UCSD-AML1 (cell line): ENCODE results near the gene E2F7.

Source experiments
- DNase-seq: peaks from one replicate; lab custom pipeline; 2025; ENCODE audit not compliant: unreplicated experiment; lab: John Stamatoyannopoulos, UW

E2F7 gene

DNA sequence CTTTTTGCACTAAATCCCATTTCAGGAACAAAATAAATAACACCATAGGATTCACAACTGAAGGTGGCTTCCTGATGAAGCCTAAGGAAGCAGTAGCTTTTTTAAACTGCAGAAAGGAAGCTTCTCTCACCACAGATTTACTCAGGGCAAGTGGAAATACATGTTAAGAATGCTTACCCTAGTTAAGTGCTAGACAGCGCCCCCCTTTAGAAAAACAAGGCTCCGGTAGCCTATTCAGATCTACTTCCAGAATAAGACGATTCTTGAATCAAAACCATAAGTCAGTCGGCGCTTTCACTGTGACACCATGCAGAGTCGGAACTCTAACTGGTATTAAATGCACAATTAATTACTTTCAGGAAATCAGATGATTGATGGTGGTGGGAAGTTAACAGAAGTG, 41.9 kb downstream of the E2F7 start:
- DNase-seq = no peak

DNA sequence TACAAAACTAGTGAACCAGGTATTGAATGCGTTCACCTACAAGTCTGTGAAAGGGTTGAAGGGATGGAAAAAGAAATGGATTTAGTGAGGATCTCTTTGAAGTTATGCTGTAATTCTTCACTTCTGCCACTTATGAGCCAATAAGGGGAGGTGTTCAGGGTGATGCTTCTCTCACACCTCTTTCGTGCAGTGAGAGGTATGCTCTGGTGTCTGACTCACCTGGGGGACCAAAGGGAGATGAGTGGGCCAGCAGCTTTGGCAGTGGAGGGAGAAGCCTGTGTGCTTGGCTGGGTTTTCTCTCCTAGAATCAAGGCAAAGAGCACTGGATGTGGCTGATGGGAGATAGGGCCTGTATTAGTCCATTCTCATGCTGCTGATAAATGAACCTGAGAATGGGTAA, 45.4 kb downstream of the E2F7 start:
- no peak for DNase-seq

DNA sequence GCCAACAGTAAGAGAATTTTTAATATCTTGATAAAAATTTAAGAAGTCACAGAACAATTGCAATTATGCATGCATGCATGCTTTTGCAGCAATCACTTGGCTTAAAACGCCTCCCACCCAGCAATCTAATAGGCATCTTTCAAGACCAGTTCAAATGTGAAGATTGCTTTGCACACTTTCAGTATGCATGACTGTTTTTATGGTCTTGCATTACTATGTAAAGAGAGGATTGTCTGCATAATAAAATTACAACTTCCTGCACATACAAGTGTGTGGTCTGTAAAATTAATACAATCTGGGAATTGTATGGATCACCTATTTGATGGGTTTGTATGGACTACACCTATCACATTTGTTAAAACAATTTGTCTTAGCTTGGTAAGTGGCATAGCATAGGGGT, 48.8 kb downstream of the E2F7 start:
- DNase-seq = no peak

DNA sequence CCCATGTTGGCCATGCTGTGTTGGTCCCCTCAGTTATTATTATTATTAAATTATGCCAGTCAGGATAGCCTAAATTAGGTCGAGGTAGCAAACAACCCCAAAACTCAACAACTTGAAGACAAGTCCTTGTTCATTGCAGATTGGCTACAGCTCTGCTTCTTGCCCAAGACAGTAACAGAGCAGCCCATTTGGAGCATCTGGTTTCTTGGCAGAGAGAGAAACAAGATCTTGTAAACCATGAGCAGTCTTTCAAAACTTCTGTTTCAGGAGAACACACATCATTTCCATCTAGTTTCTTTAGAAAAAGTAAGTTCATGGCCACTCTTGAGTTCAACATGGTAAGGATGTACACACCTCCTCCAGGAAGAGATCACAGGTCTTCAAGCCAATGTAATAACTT, 52.3 kb downstream of the E2F7 start:
- DNase-seq = no peak

DNA sequence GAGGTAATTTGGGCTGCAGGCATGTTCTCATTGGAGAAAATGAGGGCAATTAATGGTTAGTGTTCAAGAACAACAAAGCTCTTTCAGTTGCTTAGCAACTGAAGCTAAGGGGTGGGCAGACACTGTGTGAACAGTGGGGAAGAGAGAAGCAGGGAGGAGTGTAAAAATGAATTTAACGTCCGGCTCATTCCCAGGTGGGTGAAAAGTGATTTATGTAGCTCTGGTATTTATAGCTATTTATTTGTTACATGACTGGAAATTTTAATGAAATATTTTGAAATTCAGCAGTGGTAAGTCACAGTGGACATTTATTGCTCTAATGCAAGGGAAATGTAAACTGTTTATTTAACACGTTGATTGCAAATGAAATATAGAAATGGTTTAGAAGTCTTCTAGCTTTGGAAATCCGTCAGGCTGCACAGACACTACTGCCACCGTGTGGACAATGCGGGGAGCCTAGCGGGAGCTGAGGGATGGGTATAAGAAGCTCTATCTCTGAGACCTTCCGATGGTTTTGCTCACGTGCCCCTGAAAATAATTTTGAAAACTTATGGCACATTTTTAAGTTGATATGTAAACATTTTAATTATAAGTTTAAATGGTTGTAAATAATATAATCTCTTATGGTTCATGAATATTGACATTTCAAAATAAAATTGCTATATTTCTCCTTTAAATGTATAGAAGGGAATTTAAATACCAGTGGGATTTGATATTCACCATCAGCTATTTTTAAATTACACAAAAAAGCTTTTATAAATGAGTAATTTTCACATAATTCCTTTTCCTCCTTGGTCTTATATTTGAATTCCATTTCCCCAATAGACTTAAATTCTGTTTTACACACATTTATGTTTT, 54.4 kb downstream of the E2F7 start:
- DNase-seq = peak; percentile 58

DNA sequence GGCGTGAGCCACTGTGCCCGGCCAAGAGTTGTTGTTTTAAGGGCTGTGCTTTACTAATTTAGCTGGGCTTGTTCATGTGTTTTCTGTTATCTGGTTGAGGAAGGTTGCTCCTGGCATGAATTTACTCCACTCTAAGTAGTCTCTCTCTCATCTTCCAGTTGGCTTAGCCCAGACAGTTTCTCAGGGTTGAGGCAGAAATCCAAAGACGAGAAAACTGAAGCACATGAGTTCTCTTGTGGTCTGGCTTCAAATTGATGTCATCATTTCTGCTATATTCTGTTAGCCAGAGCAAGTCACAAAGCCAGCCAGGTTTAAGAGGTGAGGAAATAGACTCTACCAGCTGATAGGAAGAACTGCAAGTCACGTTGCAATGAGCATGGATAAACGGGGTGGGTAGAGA, 57.9 kb downstream of the E2F7 start:
- no peak for DNase-seq

DNA sequence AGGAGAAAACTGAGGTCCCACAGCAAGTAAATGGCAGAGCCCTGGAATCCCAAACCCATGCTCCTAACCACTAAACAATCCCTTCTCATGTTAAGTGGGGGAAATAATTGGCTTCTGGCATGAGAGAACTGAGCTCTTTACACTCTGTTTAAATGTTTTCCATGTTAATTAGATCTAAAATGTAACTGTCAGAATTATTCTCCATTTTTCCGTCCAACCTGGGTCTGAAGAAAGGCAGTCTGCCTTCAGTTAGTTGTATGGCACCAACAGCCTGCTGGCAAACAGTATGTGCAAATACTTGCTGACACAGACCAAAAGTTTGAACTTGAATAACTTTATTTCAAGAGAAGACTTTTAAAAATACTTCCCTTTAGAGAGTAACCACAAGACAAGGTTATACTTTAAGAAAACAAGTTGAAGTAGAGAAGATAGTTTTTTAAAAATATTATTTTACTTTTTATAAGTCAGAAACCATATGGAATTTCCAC, 59.7 kb downstream of the E2F7 start:
- no peak for DNase-seq

DNA sequence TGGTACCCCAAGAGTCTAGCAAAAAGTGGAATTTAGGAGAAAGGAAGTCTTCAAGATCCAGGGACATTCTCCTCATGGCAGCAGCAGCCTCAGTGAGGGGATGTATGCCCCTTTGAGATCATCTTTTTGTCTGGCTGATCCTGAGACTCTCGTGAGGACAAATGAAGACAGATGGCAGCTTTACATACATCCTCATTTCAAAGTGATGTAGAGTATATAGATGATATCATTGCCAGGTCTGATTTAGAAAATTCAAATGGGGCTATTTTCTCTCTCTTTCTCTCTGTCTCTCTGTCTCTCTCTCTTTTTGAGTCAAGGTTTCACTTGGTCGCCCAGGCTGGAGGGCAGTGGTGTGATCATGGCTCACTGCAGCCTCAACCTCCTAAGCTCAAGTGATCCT, 61.5 kb downstream of the E2F7 start:
- DNase-seq = no peak

DNA sequence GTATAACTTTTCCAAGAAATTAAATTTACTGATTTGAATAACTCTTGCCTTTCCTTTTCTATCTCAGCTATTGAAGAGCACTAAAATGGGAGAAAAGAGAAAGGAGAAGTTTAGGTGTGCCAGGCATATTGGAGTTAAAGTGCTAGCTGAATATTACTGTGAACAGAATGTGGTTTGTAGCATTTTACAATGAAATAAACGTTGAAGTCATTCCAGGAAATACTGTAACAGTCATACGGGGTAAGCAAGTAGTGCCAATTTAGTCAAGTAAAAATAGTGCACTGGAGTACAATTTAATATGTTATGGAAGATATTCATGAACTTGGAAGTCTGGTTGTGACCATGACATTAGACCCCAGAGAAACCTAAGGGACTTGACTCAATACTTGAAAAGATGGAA, 62.1 kb downstream of the E2F7 start:
- no peak for DNase-seq

DNA sequence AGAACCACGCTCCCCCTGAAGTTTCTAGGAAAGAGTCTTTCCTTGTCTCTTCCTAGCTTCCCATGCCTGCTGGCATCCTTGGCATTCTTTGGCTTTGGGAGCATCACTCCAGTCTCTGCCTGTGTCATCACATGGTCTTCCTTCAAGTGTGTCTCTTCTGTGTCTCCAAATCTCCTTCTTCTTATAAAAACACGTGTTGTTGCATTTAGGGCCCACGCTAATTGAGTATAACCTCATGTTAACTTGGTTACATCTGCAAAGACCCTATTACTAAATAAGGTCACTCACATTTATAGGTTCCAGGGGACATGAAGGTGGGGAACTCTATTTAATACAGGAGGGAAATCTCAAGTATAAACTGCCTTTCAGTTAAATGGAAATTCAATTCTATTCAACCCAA, 63.0 kb downstream of the E2F7 start:
- no peak for DNase-seq

DNA sequence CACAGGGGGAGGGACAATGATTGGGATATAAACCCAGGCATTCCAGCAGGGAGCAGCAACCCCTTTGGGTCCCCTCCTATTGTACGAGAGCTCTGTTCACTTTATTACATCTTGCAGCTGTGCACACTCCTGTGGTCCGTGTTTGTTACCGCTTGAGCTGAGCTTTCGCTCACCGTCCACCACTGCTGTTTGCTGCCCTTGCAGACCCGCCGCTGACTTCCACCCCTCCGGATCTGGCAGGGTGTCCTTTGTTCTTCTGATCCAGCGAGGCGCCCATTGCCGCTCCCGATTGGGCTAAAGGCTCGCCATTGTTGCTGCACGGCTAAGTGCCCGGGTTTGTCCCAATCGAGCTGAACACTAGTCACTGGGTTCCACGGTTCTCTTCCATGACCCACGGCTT, 64.1 kb downstream of the E2F7 start:
- DNase-seq = no peak

DNA sequence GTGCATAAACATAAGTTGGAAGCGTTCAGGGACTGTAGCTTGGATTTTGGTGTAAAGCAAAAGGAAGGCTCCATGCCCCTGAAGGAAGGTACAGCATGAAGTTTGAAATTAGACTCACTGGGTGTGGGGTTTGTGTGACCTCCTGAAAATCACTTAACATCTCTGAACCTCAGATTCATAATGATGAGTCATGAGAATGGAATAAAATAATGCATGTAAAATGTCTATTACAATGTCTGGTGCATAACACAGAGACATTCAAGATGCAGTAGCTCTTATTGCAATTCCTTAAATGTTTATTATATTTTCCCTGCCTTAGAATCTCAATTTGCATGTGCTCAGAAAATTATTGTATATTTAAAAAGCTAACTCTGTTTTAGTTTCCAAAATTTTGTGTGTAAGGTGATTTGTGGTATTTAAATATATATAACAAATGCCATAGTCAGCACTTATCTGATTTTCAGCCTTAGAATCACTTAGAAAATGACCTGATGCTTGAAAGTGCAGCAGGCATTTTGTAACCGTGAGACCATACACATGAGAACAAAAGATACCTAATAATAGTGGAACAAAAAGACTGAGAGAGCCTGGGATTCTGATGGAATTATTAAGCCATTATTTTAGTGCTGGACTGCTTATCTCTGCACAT, 66.3 kb downstream of the E2F7 start:
- DNase-seq = no peak

DNA sequence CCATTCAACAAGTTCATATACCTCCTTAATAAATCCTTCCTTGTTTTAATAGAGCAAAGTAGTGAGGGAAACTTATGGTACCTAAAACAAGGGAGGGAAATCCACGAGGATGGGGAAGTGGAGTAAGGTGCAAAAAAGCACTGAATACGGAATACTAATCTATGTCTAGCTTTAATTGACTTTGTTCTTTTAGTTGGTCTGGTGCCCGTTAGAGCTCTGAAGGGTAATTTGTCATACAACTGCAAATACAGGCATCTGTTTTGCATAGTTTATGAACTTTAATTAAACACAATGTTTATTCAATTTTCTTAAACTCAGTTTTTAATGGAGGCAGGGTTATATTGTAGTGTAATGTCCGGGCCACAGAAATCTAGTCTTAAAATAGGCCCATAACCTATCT, 67.0 kb downstream of the E2F7 start:
- no peak for DNase-seq

DNA sequence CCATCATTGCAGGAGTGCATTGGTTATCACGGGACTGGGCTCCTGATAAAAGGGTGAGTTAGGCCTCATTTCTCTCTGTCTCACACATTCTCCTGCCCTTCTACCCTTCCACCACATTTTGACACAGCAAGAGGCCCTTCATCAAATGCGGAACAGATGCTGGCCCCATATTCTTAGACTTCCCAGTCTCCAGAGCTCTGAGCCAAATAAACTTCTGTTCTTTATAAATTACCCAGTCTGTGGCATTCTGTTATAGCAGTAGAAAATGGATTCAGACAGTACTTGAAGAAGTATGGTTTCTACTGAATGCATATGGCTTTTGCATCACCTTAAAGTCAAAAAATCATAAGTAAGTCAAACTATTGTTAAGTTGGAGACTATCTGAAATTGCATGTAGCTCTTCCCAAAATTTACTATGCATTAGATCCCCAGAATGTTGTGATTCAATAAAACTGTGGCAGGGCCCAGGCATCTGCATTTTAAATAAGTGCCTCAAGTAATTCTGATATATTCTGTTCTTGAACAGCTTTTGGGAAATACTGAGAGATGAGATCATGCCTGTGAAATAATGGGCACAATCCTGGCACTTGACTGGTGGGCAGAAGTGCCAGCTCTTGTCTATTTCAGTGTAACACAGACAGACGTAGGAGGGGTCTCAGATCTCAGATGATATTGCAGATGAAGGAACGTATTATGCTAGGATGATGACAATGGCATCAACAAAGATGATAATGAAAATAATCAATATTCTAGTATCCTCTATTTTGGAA, 68.2 kb downstream of the E2F7 start:
- DNase-seq = no peak

DNA sequence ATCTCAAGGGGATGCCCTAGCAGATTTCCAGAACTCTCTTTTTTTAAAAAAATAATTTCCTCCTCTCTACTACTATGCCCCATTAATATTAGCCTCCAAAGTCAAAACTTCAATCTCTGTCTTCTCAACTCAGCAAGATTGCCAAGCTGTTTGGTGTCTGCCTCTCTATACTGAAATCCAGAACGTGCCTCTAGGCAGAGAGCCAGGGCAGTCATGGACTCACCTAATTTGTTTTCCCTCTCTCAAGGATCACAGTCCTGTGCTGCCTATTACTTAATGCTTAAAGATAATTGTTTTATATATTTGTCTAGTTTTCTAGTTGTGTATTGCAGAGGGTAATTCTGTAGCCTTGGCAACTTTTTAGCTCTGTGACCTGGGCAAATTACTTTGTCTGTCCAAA, 74.7 kb downstream of the E2F7 start:
- no peak for DNase-seq

DNA sequence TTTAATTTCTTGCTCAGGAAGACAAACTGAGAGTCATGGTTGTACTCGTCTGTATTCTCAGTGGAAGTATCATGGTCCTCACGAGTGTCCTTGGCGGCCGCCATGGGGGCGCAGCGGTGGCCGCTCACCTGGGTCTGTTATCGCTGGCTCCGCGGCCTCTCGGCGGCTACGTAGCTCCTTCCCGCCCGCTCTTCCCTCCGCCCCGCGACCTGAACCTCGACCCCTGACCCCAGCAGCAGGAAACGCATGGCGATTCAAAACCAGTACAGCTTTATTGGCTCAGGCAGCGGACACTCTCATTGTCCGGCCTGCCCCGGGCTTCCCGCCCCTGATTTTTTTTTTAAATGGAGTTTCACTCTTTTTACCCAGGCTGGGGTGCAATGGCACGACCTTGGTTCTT, 80.8 kb downstream of the E2F7 start:
- no peak for DNase-seq

DNA sequence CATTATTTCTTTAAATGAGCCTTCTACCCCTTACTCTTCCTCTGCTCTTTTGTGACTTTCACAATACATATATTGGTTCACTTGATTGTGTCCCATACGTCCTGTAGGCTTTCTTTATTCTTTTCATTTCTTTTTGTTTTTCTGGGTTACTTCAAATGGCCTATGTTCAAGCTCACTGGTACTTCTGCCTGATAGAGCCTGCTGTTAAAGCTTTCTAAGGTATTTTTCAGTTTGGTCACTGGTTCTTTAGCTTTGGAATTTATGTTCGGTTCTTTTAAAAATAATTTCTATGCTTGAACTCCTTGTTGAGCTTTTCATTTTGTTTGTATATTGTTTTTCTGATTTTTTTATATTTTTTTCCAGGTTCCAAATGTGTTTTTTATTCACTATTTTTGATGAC, 81.9 kb downstream of the E2F7 start:
- DNase-seq = no peak

DNA sequence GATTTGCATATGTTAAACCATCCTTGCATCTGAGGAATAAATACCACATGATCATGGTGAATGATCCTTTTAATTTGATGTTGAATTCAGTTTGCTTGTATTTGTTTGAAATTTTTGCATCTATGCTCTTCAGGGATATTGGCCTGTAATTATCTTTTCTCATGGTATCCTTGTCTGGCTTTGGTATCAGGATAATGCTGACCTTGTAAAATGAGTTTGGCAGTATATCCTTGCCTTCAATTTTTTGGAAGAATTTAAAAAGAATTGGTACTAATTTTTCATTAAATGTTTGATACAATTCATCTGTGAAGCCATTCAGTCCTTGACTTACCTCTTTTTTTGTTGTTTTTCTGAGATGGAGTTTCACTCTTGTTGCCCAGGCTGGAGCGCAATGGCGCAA, 85.2 kb downstream of the E2F7 start:
- DNase-seq = no peak

DNA sequence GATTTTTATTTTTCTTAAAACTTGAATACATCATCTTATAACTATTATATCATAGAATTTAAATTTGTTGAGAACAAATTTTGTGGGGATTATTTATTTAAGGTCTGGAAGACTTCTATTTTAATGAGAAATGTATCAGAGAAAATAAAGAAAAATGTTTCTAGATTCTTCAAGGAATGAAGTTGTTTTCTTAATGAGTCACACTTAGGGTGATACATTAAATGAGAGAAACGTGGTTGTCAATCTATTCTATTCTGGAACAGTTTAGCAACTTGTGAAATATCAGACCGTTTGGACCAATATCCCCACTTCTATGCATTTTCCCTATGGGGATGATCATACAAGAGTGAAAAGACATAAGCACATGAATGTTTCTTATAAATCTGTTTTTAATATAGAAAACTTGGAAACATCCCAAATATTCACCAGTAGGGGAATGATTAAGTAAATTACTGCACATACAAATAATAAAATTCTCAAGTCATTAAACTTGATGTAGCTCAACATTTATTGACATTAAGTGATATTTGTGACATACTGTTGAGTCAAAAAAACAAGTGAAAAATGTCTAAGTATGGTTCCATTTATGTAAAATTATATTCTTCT, 88.5 kb downstream of the E2F7 start:
- no peak for DNase-seq
